Activated naive CD8-positive, alpha-beta T cell treated with anti-CD3 and anti-CD28 coated beads for 36 hours (primary cell): ENCODE measurements around the gene EPS15. TPM values are rescaled to one million over a fixed set of nuclear protein-coding genes. Genes with fewer than 3 reads are reported as not detected.
"Not testable (repeated sequence)": the region's sequence is repeated elsewhere in the genome, so short reads cannot be mapped to it uniquely, and the experiment has no call there.

Source experiments
- DNase-seq: peaks from one replicate; pipeline ENCODE4 v3.0.0; 2021
- H3K27ac Mint-ChIP-seq: one replicate; pipeline ENCODE4 v1.8.0; 2022; ENCODE audit warnings: mild to moderate bottlenecking, moderate library complexity, mixed read lengths
- H3K27me3 Mint-ChIP-seq: one replicate; pipeline ENCODE4 v1.8.0; 2022; ENCODE audit warnings: mild to moderate bottlenecking, mixed read lengths
- H3K36me3 Mint-ChIP-seq: one replicate; pipeline ENCODE4 v1.8.0; 2021; ENCODE audit warnings: mild to moderate bottlenecking, mixed read lengths
- H3K4me1 Mint-ChIP-seq: one replicate; pipeline ENCODE4 v1.8.0; 2021; ENCODE audit warnings: mixed read lengths
- H3K4me3 Mint-ChIP-seq: one replicate; pipeline ENCODE4 v1.8.0; 2022; ENCODE audit warnings: mild to moderate bottlenecking, moderate library complexity, mixed read lengths
- H3K9me3 Mint-ChIP-seq: one replicate; pipeline ENCODE4 v1.8.0; 2022; ENCODE audit warnings: mixed read lengths
- total RNA-seq, 2 experiments: library from RNA; stranded (reverse); gene quantifications; one replicate each; pipeline ENCODE4 v1.2.3, GENCODE V29; 2021

Gene EPS15
- total RNA-seq, 2 experiments from 2014 or later, result 53.5 to 55.0 TPM

- H3K27me3 Mint-ChIP-seq, result no peaks in the 10 kb centered on the region
- H3K9me3 Mint-ChIP-seq, result no peaks in the 10 kb centered on the region
- no peak overlapping the region for H3K4me3 Mint-ChIP-seq
- H3K4me1 Mint-ChIP-seq, result peaks cover 29% of the 10 kb centered on the region
- H3K36me3 Mint-ChIP-seq, result peaks cover 35% of the 10 kb centered on the region
- H3K27ac Mint-ChIP-seq, result peak overlapping the region; percentile 59
- no peak for DNase-seq
Measured at GRCh38 chr1:51442616-51443015, 76.5 kb downstream of the EPS15 start.

GRCh38 chr1:51442198-51442597 is 76.9 kb downstream of the EPS15 start:
- H3K9me3 Mint-ChIP-seq, result no peaks in the 10 kb centered on the region
- peak overlapping the region; percentile 59 for H3K27ac Mint-ChIP-seq
- no peak overlapping the region for H3K4me3 Mint-ChIP-seq
- H3K4me1 Mint-ChIP-seq, result peaks cover 29% of the 10 kb centered on the region
- DNase-seq, result no peak
- peaks cover 32% of the 10 kb centered on the region for H3K36me3 Mint-ChIP-seq
- H3K27me3 Mint-ChIP-seq, result no peaks in the 10 kb centered on the region

GRCh38 chr1:51439895-51440294 is 79.2 kb downstream of the EPS15 start:
- Mint-ChIP-seq H3K4me3 (no peak overlapping the region), H3K4me1 (peaks cover 23% of the 10 kb centered on the region), H3K9me3 (no peaks in the 10 kb centered on the region), H3K36me3 (peaks cover 34% of the 10 kb centered on the region), H3K27ac (no peak overlapping the region), H3K27me3 (no peaks in the 10 kb centered on the region)
- DNase-seq, result no peak

- DNase-seq, result no peak
- H3K4me1 Mint-ChIP-seq, result peaks cover 23% of the 10 kb centered on the region
- peaks cover 37% of the 10 kb centered on the region for H3K36me3 Mint-ChIP-seq
- H3K27ac Mint-ChIP-seq, result peak overlapping the region; percentile 31
- no peaks in the 10 kb centered on the region for H3K9me3 Mint-ChIP-seq
- no peak overlapping the region for H3K4me3 Mint-ChIP-seq
- no peaks in the 10 kb centered on the region for H3K27me3 Mint-ChIP-seq
Measured at GRCh38 chr1:51439053-51439452, 80.0 kb downstream of the EPS15 start.

GRCh38 chr1:51437391-51437790 is 81.7 kb downstream of the EPS15 start:
- not testable (repeated sequence) for H3K4me3 Mint-ChIP-seq, H3K27me3 Mint-ChIP-seq, H3K27ac Mint-ChIP-seq, DNase-seq, H3K9me3 Mint-ChIP-seq
- peaks cover 31% of the 10 kb centered on the region for H3K36me3 Mint-ChIP-seq
- H3K4me1 Mint-ChIP-seq, result peaks cover 25% of the 10 kb centered on the region

GRCh38 chr1:51435878-51436277 is 83.2 kb downstream of the EPS15 start:
- Mint-ChIP-seq H3K27me3 (no peaks in the 10 kb centered on the region), H3K9me3 (no peaks in the 10 kb centered on the region), H3K36me3 (peaks cover 31% of the 10 kb centered on the region), H3K4me1 (peaks cover 24% of the 10 kb centered on the region), H3K27ac (no peak overlapping the region), H3K4me3 (no peak overlapping the region)
- DNase-seq, result no peak

- H3K4me1 Mint-ChIP-seq, result peaks cover 25% of the 10 kb centered on the region
- H3K4me3 Mint-ChIP-seq, result no peak overlapping the region
- DNase-seq, result no peak
- H3K27ac Mint-ChIP-seq, result peak overlapping the region; percentile 65
- peaks cover 34% of the 10 kb centered on the region for H3K36me3 Mint-ChIP-seq
- H3K9me3 Mint-ChIP-seq, result no peaks in the 10 kb centered on the region
- no peaks in the 10 kb centered on the region for H3K27me3 Mint-ChIP-seq
Measured at GRCh38 chr1:51433972-51434510, 85.0 kb downstream of the EPS15 start.

- no peaks in the 10 kb centered on the region for H3K9me3 Mint-ChIP-seq
- H3K27ac Mint-ChIP-seq, result peak overlapping the region; percentile 65
- DNase-seq, result no peak
- H3K27me3 Mint-ChIP-seq, result no peaks in the 10 kb centered on the region
- peaks cover 34% of the 10 kb centered on the region for H3K36me3 Mint-ChIP-seq
- peaks cover 21% of the 10 kb centered on the region for H3K4me1 Mint-ChIP-seq
- H3K4me3 Mint-ChIP-seq, result no peak overlapping the region
Measured at GRCh38 chr1:51433269-51433971, 85.6 kb downstream of the EPS15 start.

- Mint-ChIP-seq H3K4me3 (no peak overlapping the region), H3K27ac (no peak overlapping the region), H3K27me3 (no peaks in the 10 kb centered on the region), H3K4me1 (peaks cover 21% of the 10 kb centered on the region), H3K9me3 (peaks cover 3% of the 10 kb centered on the region), H3K36me3 (peaks cover 46% of the 10 kb centered on the region)
- DNase-seq, result no peak
Measured at GRCh38 chr1:51432146-51432545, 86.9 kb downstream of the EPS15 start.

GRCh38 chr1:51427438-51427837 is 91.6 kb downstream of the EPS15 start:
- Mint-ChIP-seq H3K27me3 (no peaks in the 10 kb centered on the region), H3K9me3 (peaks cover 3% of the 10 kb centered on the region), H3K4me1 (peaks cover 8% of the 10 kb centered on the region), H3K27ac (no peak overlapping the region), H3K36me3 (peaks cover 36% of the 10 kb centered on the region), H3K4me3 (no peak overlapping the region)
- DNase-seq, result no peak

GRCh38 chr1:51425955-51426354 is 93.1 kb downstream of the EPS15 start:
- DNase-seq, result no peak
- H3K4me1 Mint-ChIP-seq, result peaks cover 11% of the 10 kb centered on the region
- peaks cover 37% of the 10 kb centered on the region for H3K36me3 Mint-ChIP-seq
- no peak overlapping the region for H3K27ac Mint-ChIP-seq
- no peak overlapping the region for H3K4me3 Mint-ChIP-seq
- peaks cover 3% of the 10 kb centered on the region for H3K9me3 Mint-ChIP-seq
- no peaks in the 10 kb centered on the region for H3K27me3 Mint-ChIP-seq

- Mint-ChIP-seq H3K27ac (no peak overlapping the region), H3K9me3 (peaks cover 3% of the 10 kb centered on the region), H3K4me1 (peaks cover 15% of the 10 kb centered on the region), H3K36me3 (peaks cover 43% of the 10 kb centered on the region), H3K27me3 (no peaks in the 10 kb centered on the region), H3K4me3 (no peak overlapping the region)
- no peak for DNase-seq
Measured at GRCh38 chr1:51425273-51425672, 93.8 kb downstream of the EPS15 start.

GRCh38 chr1:51423073-51423821 is 95.8 kb downstream of the EPS15 start:
- Mint-ChIP-seq H3K36me3 (peaks cover 40% of the 10 kb centered on the region), H3K4me1 (peaks cover 12% of the 10 kb centered on the region), H3K27ac (no peak overlapping the region), H3K4me3 (no peak overlapping the region), H3K27me3 (no peaks in the 10 kb centered on the region), H3K9me3 (peaks cover 3% of the 10 kb centered on the region)
- DNase-seq, result no peak

- Mint-ChIP-seq H3K9me3 (no peaks in the 10 kb centered on the region), H3K27ac (peak overlapping the region; percentile 18), H3K27me3 (no peaks in the 10 kb centered on the region), H3K4me1 (peaks cover 12% of the 10 kb centered on the region), H3K36me3 (peaks cover 40% of the 10 kb centered on the region), H3K4me3 (no peak overlapping the region)
- no peak for DNase-seq
Measured at GRCh38 chr1:51422367-51423072, 96.5 kb downstream of the EPS15 start.

- no peak for DNase-seq
- Mint-ChIP-seq H3K36me3 (peaks cover 35% of the 10 kb centered on the region), H3K4me3 (no peak overlapping the region), H3K27ac (peak overlapping the region; percentile 59), H3K27me3 (no peaks in the 10 kb centered on the region), H3K4me1 (peaks cover 12% of the 10 kb centered on the region), H3K9me3 (no peaks in the 10 kb centered on the region)
Measured at GRCh38 chr1:51421964-51422363, 97.1 kb downstream of the EPS15 start.
